OCI-LY1 (cell line): ENCODE data around the gene DKK3.

ENCODE experiments used
- EZH2 ChIP-seq: fragments of 200-600 bp; sonication (generic), shearing (Covaris generic); IDR thresholded peaks from 2 replicates; pipeline ENCODE4 v1.8.0; 2017; ENCODE audit warnings: borderline replicate concordance, mixed run types, mild to moderate bottlenecking, antibody characterized with exemption, low read length, moderate library complexity, mixed read lengths
- TF ChIP-seq, protein P1 (sequence below): fragments of 200-600 bp; sonication (generic), shearing (Covaris generic); IDR thresholded peaks from 2 replicates; pipeline ENCODE4 v1.5.1; 2017; ENCODE audit warnings: mild to moderate bottlenecking, antibody characterized with exemption, low read length, moderate library complexity, mixed read lengths

DNA sequence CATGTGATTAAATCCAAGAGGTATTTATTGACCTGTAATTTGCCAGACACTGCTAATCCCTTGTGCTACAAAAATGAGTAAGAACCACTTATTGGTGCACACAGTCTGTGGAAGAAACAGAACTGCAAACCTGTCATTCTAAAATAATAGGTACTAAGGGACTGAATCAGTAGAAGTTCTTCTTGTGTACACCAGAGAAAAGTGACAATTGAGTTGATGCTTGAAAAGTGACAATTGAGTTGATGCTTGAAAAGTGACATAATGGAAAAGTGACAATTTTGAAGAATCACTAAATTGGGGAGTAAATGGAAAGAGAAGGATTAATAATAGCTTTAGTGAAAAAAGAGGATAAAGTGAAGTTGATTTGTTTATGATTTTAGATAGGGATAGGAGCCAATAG is 56.4 kb downstream of the DKK3 start:
- TF ChIP-seq, protein P1, sequence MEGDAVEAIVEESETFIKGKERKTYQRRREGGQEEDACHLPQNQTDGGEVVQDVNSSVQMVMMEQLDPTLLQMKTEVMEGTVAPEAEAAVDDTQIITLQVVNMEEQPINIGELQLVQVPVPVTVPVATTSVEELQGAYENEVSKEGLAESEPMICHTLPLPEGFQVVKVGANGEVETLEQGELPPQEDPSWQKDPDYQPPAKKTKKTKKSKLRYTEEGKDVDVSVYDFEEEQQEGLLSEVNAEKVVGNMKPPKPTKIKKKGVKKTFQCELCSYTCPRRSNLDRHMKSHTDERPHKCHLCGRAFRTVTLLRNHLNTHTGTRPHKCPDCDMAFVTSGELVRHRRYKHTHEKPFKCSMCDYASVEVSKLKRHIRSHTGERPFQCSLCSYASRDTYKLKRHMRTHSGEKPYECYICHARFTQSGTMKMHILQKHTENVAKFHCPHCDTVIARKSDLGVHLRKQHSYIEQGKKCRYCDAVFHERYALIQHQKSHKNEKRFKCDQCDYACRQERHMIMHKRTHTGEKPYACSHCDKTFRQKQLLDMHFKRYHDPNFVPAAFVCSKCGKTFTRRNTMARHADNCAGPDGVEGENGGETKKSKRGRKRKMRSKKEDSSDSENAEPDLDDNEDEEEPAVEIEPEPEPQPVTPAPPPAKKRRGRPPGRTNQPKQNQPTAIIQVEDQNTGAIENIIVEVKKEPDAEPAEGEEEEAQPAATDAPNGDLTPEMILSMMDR: no peak
- no peak for TF ChIP-seq EZH2
